ENCODE data around the gene TCHP.

DNA sequence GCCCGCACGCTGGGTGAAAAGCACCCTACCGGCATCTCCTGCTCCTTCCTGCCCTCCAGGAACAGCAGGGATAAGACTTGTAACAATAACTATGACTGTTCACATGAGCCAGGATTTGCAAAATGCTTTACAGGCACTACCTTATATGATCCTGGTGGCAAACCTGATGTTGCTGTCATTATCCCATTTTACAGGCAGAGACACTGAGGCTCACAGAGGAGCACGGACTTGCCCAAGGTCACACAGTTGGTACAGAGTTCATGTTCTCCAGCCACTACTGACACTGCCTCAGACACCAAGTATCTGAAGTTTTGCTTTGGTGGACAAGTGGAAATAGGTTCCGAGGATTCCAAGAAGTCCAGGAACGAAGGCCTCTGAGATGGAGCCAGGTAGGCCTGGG, 42.4 kb upstream of the TCHP start:
- TF ChIP-seq CTCF (IDR thresholded peaks at IDR 0.05) (no peak), POLR2AphosphoS5 (IDR thresholded peaks at IDR 0.05) (no peak)
